Karpas-422 (cell line): ENCODE measurements around the gene TBL1X. TPM values are rescaled to one million over a fixed set of nuclear protein-coding genes. Genes with fewer than 3 reads are reported as not detected.

Source experiments
- DNase-seq: peaks from one replicate; pipeline ENCODE4 v3.0.0-alpha.2; 2015
- H2AFZ ChIP-seq: fragments of 200-600 bp; sonication (generic); 2 replicates; pipeline ENCODE4 v1.6.1; 2014; ENCODE audit warnings: antibody characterized with exemption, low read length, mixed read lengths
- H3K27ac ChIP-seq: fragments of 200-600 bp; sonication (generic); 2 replicates; pipeline ENCODE4 v1.5.1; 2014; ENCODE audit warnings: mild to moderate bottlenecking, low read length, moderate library complexity
- H3K27me3 ChIP-seq: fragments of 200-600 bp; sonication (generic); 2 replicates; pipeline ENCODE4 v1.6.1; 2014; ENCODE audit warnings: low read length, mixed read lengths
- H3K36me3 ChIP-seq: fragments of 200-600 bp; sonication (generic); 2 replicates; pipeline ENCODE4 v1.6.1; 2014; ENCODE audit warnings: low read length, mixed read lengths; ENCODE audit not compliant: insufficient read depth
- H3K4me1 ChIP-seq: fragments of 200-600 bp; sonication (generic); 2 replicates; pipeline ENCODE4 v1.6.1; 2014; ENCODE audit warnings: mild to moderate bottlenecking, low read length, mixed read lengths
- H3K4me2 ChIP-seq: fragments of 200-600 bp; sonication (generic); 2 replicates; pipeline ENCODE4 v1.6.1; 2014; ENCODE audit warnings: low read length, low read depth, mild to moderate bottlenecking; ENCODE audit not compliant: poor library complexity, severe bottlenecking
- H3K4me3 ChIP-seq: fragments of 200-600 bp; sonication (generic); 2 replicates; pipeline ENCODE4 v1.5.1; 2014; ENCODE audit warnings: mild to moderate bottlenecking, antibody characterized with exemption, low read length, mixed read lengths
- H3K79me2 ChIP-seq: fragments of 200-600 bp; sonication (generic); 2 replicates; pipeline ENCODE4 v1.6.1; 2014; ENCODE audit warnings: mild to moderate bottlenecking, low read length, mixed read lengths
- H3K9ac ChIP-seq: fragments of 200-600 bp; sonication (generic); 2 replicates; pipeline ENCODE4 v1.6.0; 2014; ENCODE audit warnings: low read length
- H3K9me2 ChIP-seq: fragments of 200-600 bp; sonication (generic), shearing (Covaris generic); replicated peaks from 2 replicates; pipeline ENCODE4 v1.6.0; 2014; ENCODE audit warnings: mild to moderate bottlenecking, low read length, moderate library complexity; ENCODE audit not compliant: insufficient read depth
- H3K9me3 ChIP-seq: fragments of 300-700, 200-600 bp; sonication (generic); 2 replicates; pipeline ENCODE4 v1.6.1; 2014; ENCODE audit warnings: low read length, mixed read lengths
- H4K20me1 ChIP-seq: fragments of 200-600 bp; sonication (generic); 2 replicates; pipeline ENCODE4 v1.6.1; 2014; ENCODE audit warnings: mild to moderate bottlenecking, antibody characterized with exemption, low read length, low read depth; ENCODE audit not compliant: insufficient read depth
- total RNA-seq: library from RNA; depleted of rRNA; stranded (reverse); fragments of >200 nt; shearing (Covaris generic); gene quantifications from 2 replicates; pipeline ENCODE4 v1.2.3, GENCODE V29; 2014; ENCODE audit warnings: low replicate concordance

TBL1X gene
- total RNA-seq, 1 experiment from 2014 or later = 9.4 TPM

GRCh38 chrX:9605484-9605883 lies 140.6 kb downstream of the TBL1X start:
- Histone ChIP-seq H3K27ac (no peak overlapping the region), H4K20me1 (no peaks in the 10 kb centered on the region), H3K9me3 (no peaks in the 10 kb centered on the region), H3K79me2 (no peaks in the 10 kb centered on the region), H3K4me1 (no peaks in the 10 kb centered on the region), H3K27me3 (no peaks in the 10 kb centered on the region), H3K4me2 (no peak overlapping the region), H2AFZ (no peak overlapping the region), H3K9ac (no peak overlapping the region), H3K9me2 (no peaks in the 10 kb centered on the region), H3K36me3 (no peaks in the 10 kb centered on the region), H3K4me3 (no peak overlapping the region)
- no peak for DNase-seq

GRCh38 chrX:9606971-9607370 lies 142.1 kb downstream of the TBL1X start:
- no peak overlapping the region for H2AFZ ChIP-seq
- H4K20me1 ChIP-seq = no peaks in the 10 kb centered on the region
- H3K4me1 ChIP-seq = no peaks in the 10 kb centered on the region
- no peaks in the 10 kb centered on the region for H3K9me3 ChIP-seq
- H3K4me3 ChIP-seq = no peak overlapping the region
- no peak overlapping the region for H3K4me2 ChIP-seq
- no peak overlapping the region for H3K9ac ChIP-seq
- no peaks in the 10 kb centered on the region for H3K79me2 ChIP-seq
- no peaks in the 10 kb centered on the region for H3K36me3 ChIP-seq
- no peak overlapping the region for H3K27ac ChIP-seq
- H3K9me2 ChIP-seq = no peaks in the 10 kb centered on the region
- no peaks in the 10 kb centered on the region for H3K27me3 ChIP-seq
- no peak for DNase-seq

- no peak for DNase-seq
- Histone ChIP-seq H3K9me2 (no peaks in the 10 kb centered on the region), H3K79me2 (no peaks in the 10 kb centered on the region), H3K9ac (no peak overlapping the region), H3K4me3 (no peak overlapping the region), H3K9me3 (no peaks in the 10 kb centered on the region), H3K4me2 (no peak overlapping the region), H3K36me3 (no peaks in the 10 kb centered on the region), H2AFZ (no peak overlapping the region), H3K27ac (no peak overlapping the region), H4K20me1 (no peaks in the 10 kb centered on the region), H3K4me1 (no peaks in the 10 kb centered on the region), H3K27me3 (no peaks in the 10 kb centered on the region)
Observed at GRCh38 chrX:9609499-9609898, 144.6 kb downstream of the TBL1X start.

GRCh38 chrX:9609987-9610386 lies 145.1 kb downstream of the TBL1X start:
- Histone ChIP-seq H3K27me3 (no peaks in the 10 kb centered on the region), H4K20me1 (no peaks in the 10 kb centered on the region), H3K79me2 (no peaks in the 10 kb centered on the region), H3K9me2 (no peaks in the 10 kb centered on the region), H2AFZ (no peak overlapping the region), H3K4me2 (no peak overlapping the region), H3K4me3 (no peak overlapping the region), H3K4me1 (no peaks in the 10 kb centered on the region), H3K27ac (no peak overlapping the region), H3K36me3 (no peaks in the 10 kb centered on the region), H3K9me3 (no peaks in the 10 kb centered on the region), H3K9ac (no peak overlapping the region)
- DNase-seq = no peak

GRCh38 chrX:9610771-9611392 lies 146.0 kb downstream of the TBL1X start:
- no peaks in the 10 kb centered on the region for H3K9me2 ChIP-seq
- no peak for DNase-seq
- H3K27me3 ChIP-seq = no peaks in the 10 kb centered on the region
- no peak overlapping the region for H3K4me3 ChIP-seq
- H4K20me1 ChIP-seq = no peaks in the 10 kb centered on the region
- no peaks in the 10 kb centered on the region for H3K9me3 ChIP-seq
- H3K27ac ChIP-seq = no peak overlapping the region
- no peaks in the 10 kb centered on the region for H3K4me1 ChIP-seq
- H3K36me3 ChIP-seq = no peaks in the 10 kb centered on the region
- H3K9ac ChIP-seq = no peak overlapping the region
- H3K79me2 ChIP-seq = no peaks in the 10 kb centered on the region
- H3K4me2 ChIP-seq = no peak overlapping the region
- no peak overlapping the region for H2AFZ ChIP-seq

- no peak overlapping the region for H3K27ac ChIP-seq
- no peak overlapping the region for H3K9ac ChIP-seq
- no peaks in the 10 kb centered on the region for H3K4me1 ChIP-seq
- no peaks in the 10 kb centered on the region for H3K27me3 ChIP-seq
- DNase-seq = no peak
- no peak overlapping the region for H3K4me3 ChIP-seq
- no peaks in the 10 kb centered on the region for H3K9me3 ChIP-seq
- no peak overlapping the region for H2AFZ ChIP-seq
- no peaks in the 10 kb centered on the region for H4K20me1 ChIP-seq
- H3K36me3 ChIP-seq = no peaks in the 10 kb centered on the region
- no peaks in the 10 kb centered on the region for H3K9me2 ChIP-seq
- no peaks in the 10 kb centered on the region for H3K79me2 ChIP-seq
- no peak overlapping the region for H3K4me2 ChIP-seq
Observed at GRCh38 chrX:9611436-9612145, 146.7 kb downstream of the TBL1X start.

- H3K36me3 ChIP-seq = no peaks in the 10 kb centered on the region
- no peak overlapping the region for H3K4me2 ChIP-seq
- no peaks in the 10 kb centered on the region for H3K27me3 ChIP-seq
- no peaks in the 10 kb centered on the region for H3K9me2 ChIP-seq
- H3K27ac ChIP-seq = no peak overlapping the region
- no peak overlapping the region for H2AFZ ChIP-seq
- no peaks in the 10 kb centered on the region for H3K4me1 ChIP-seq
- no peak for DNase-seq
- no peak overlapping the region for H3K4me3 ChIP-seq
- no peaks in the 10 kb centered on the region for H4K20me1 ChIP-seq
- H3K9me3 ChIP-seq = no peaks in the 10 kb centered on the region
- H3K79me2 ChIP-seq = no peaks in the 10 kb centered on the region
- no peak overlapping the region for H3K9ac ChIP-seq
Observed at GRCh38 chrX:9612146-9612505, 147.3 kb downstream of the TBL1X start.

- Histone ChIP-seq H3K79me2 (no peaks in the 10 kb centered on the region), H3K36me3 (no peaks in the 10 kb centered on the region), H4K20me1 (no peaks in the 10 kb centered on the region), H3K4me1 (no peaks in the 10 kb centered on the region), H3K9me3 (no peaks in the 10 kb centered on the region), H3K27ac (no peak overlapping the region), H3K27me3 (no peaks in the 10 kb centered on the region), H3K9ac (no peak overlapping the region), H3K4me2 (no peak overlapping the region), H3K4me3 (no peak overlapping the region), H3K9me2 (no peaks in the 10 kb centered on the region), H2AFZ (no peak overlapping the region)
- DNase-seq = no peak
Observed at GRCh38 chrX:9614016-9614415, 149.2 kb downstream of the TBL1X start.
